Raji (cell line): ENCODE results near the gene CAMK2B.

Source experiments
- POLR2A ChIP-seq: IDR thresholded peaks from 2 replicates; pipeline ENCODE4 v1.6.1; 2011; ENCODE audit warnings: low read depth, low read length, control low read depth; ENCODE audit not compliant: insufficient read depth

CAMK2B gene

GRCh38 chr7:44287488-44288380 lies 37.7 kb downstream of the CAMK2B start:
- TF ChIP-seq POLR2A = no peak

GRCh38 chr7:44286618-44287487 lies 38.5 kb downstream of the CAMK2B start:
- no peak for TF ChIP-seq POLR2A

- no peak for TF ChIP-seq POLR2A
Measured at GRCh38 chr7:44286182-44286617, 39.2 kb downstream of the CAMK2B start.

- no peak for TF ChIP-seq POLR2A
Measured at GRCh38 chr7:44285561-44285960, 39.8 kb downstream of the CAMK2B start.

- TF ChIP-seq POLR2A = no peak
Measured at GRCh38 chr7:44284881-44285541, 40.4 kb downstream of the CAMK2B start.

- TF ChIP-seq POLR2A = no peak
Measured at GRCh38 chr7:44284216-44284615, 41.2 kb downstream of the CAMK2B start.

GRCh38 chr7:44283381-44284211 lies 41.8 kb downstream of the CAMK2B start:
- no peak for TF ChIP-seq POLR2A

- no peak for TF ChIP-seq POLR2A
Measured at GRCh38 chr7:44282601-44283171, 42.7 kb downstream of the CAMK2B start.

GRCh38 chr7:44281811-44282600 lies 43.4 kb downstream of the CAMK2B start:
- TF ChIP-seq POLR2A = no peak

GRCh38 chr7:44280993-44281721 lies 44.2 kb downstream of the CAMK2B start:
- no peak for TF ChIP-seq POLR2A

GRCh38 chr7:44280636-44280992 lies 44.8 kb downstream of the CAMK2B start:
- no peak for TF ChIP-seq POLR2A

- TF ChIP-seq POLR2A = no peak
Measured at GRCh38 chr7:44279731-44280505, 45.5 kb downstream of the CAMK2B start.
